ENCODE measurements around the gene PTX4. TPM values are rescaled to one million over a fixed set of nuclear protein-coding genes. Genes with fewer than 3 reads are reported as not detected.
"Not testable (repeated sequence)": the region's sequence is repeated elsewhere in the genome, so short reads cannot be mapped to it uniquely, and the experiment has no call there.

PTX4 gene
- total RNA-seq, 1 donor from 2014 or later = not detected

- DNase-seq = not testable (repeated sequence)
These were observed 9.8 kb downstream of the PTX4 start for GRCh38 chr16:1478937-1479336.

GRCh38 chr16:1477033-1477432 lies 11.7 kb downstream of the PTX4 start:
- no peak for DNase-seq

GRCh38 chr16:1475552-1476114 lies 13.1 kb downstream of the PTX4 start:
- no peak for DNase-seq

- peak; percentile 93 for DNase-seq
These were observed 13.8 kb downstream of the PTX4 start, which contains the start of gene CLCN7 for GRCh38 chr16:1474796-1475551. CLCN7 (minus strand) TSS chr16:1475028; CDS start chr16:1474974, 54 bp downstream.

GRCh38 chr16:1474082-1474795 lies 14.5 kb downstream of the PTX4 start:
- DNase-seq = no peak

GRCh38 chr16:1472974-1473373 lies 15.8 kb downstream of the PTX4 start:
- no peak for DNase-seq

- no peak for DNase-seq
These were observed 17.1 kb downstream of the PTX4 start for GRCh38 chr16:1471569-1472194.

- DNase-seq = peak; percentile 69
These were observed 18.1 kb downstream of the PTX4 start for GRCh38 chr16:1470481-1471251.

- peak; percentile 34 for DNase-seq
These were observed 19.0 kb downstream of the PTX4 start for GRCh38 chr16:1469693-1470201.

GRCh38 chr16:1469141-1469540 lies 19.6 kb downstream of the PTX4 start:
- not testable (repeated sequence) for DNase-seq

- DNase-seq = no peak
These were observed 20.3 kb downstream of the PTX4 start for GRCh38 chr16:1468426-1468810.

GRCh38 chr16:1466968-1467521 lies 21.7 kb downstream of the PTX4 start:
- DNase-seq = no peak

- DNase-seq = no peak
These were observed 22.7 kb downstream of the PTX4 start for GRCh38 chr16:1466054-1466453.

- DNase-seq = no peak
These were observed 23.2 kb downstream of the PTX4 start for GRCh38 chr16:1465567-1465915.

- no peak for DNase-seq
These were observed 23.7 kb downstream of the PTX4 start for GRCh38 chr16:1464894-1465566.

GRCh38 chr16:1464196-1464893 lies 24.4 kb downstream of the PTX4 start:
- no peak for DNase-seq

GRCh38 chr16:1461146-1461545 lies 27.6 kb downstream of the PTX4 start:
- no peak for DNase-seq

- no peak for DNase-seq
These were observed 28.1 kb downstream of the PTX4 start for GRCh38 chr16:1460602-1461138.

- DNase-seq = no peak
These were observed 28.8 kb downstream of the PTX4 start for GRCh38 chr16:1459967-1460366.

- no peak for DNase-seq
These were observed 29.8 kb downstream of the PTX4 start for GRCh38 chr16:1458977-1459341.

Data from dermis blood vessel endothelial cell (primary cell).